Gastroesophageal sphincter (tissue), 2 donors: ENCODE measurements around the gene EIF4E2.

Source experiments
- EP300 ChIP-seq: sonication (generic); formaldehyde crosslinking; IDR thresholded peaks from one replicate; pipeline ENCODE4 v1.6.1; 2017; ENCODE audit warnings: antibody characterized with exemption, mild to moderate bottlenecking
- POLR2AphosphoS5 ChIP-seq: sonication (generic); formaldehyde crosslinking; IDR thresholded peaks from one replicate; pipeline ENCODE4 v1.6.1; 2017; ENCODE audit warnings: antibody characterized with exemption

DNA sequence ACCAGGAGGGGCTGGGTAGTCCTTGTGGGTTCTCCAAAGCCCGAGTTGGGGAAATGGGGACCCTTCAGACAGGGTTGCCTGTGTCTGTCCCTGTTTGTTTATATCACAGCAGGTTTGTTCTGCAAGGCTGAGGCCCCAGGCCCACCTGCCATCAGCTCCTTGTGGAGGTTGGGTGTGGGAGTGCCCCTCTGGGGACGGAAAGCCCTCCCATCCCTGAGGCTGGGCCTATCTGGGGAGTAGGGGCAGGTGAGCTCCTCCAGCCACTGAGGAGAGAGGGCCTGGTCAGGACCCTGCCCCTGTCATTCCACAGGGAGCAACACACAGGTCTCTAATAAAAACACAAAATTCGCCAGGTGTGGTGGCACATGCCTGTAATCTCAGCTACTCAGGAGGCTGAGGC, 59.6 kb downstream of the EIF4E2 start:
- TF ChIP-seq POLR2AphosphoS5: no peak
- TF ChIP-seq EP300: no peak
